Measurements from ENCODE around the gene APMAP.

The APMAP gene

GRCh38 chr20:24992487-24993205 is at the start of gene APMAP:
Gene APMAP (minus strand): TSS chr20:24992751. CDS start chr20:24992688, 63 bp downstream.
- peak; percentile 94 for DNase-seq (ENCODE audit: low read depth)

- no peak for DNase-seq (ENCODE audit: low read depth)
These were observed 49.4 kb upstream of the APMAP start for GRCh38 chr20:25041813-25042530.

GRCh38 chr20:25040438-25040831 is 47.9 kb upstream of the APMAP start:
- no peak for DNase-seq (ENCODE audit: low read depth)

DNA sequence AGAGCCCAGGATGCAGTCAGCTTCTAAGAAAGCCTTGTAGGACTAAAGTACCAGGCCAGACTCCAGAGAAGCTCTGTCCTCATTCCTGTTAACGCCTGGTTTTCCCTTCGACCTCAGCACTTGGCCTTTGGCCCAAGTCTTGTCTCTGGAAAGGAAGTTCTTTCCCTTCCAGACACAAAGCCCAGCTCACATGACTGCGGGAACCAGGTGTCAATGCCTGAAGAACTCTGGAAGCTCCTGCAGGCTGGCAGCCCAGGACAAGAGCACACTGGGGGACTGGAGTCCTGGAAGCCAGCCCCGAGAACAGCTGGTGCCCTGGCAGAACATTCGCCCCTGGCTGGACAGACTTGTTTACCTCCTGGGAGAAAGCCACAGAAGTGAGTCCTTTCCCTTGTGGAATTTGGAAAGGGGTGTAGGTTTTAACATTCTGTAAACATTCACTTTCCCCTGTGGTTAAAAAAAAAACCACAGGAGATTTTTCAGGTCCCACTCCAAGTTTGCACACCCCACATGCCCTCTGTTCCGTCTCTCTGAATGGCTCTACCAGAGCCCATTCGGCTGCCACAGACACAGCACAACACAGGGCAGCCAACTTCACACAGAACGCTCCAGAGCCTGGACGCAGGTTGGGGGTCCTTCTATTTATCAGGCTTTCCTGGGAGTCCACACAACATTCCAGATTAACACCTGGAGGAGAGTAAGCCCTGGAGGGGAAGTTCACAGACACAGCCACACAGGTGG is 47.3 kb upstream of the APMAP start:
- DNase-seq (ENCODE audit: low read depth), result no peak

GRCh38 chr20:25038591-25039015 is 46.1 kb upstream of the APMAP start:
- no peak for DNase-seq (ENCODE audit: low read depth)

- no peak for DNase-seq (ENCODE audit: low read depth)
These were observed 45.5 kb upstream of the APMAP start for GRCh38 chr20:25038103-25038410.

GRCh38 chr20:25037288-25038102 is 44.9 kb upstream of the APMAP start:
- DNase-seq (ENCODE audit: low read depth), result no peak

DNA sequence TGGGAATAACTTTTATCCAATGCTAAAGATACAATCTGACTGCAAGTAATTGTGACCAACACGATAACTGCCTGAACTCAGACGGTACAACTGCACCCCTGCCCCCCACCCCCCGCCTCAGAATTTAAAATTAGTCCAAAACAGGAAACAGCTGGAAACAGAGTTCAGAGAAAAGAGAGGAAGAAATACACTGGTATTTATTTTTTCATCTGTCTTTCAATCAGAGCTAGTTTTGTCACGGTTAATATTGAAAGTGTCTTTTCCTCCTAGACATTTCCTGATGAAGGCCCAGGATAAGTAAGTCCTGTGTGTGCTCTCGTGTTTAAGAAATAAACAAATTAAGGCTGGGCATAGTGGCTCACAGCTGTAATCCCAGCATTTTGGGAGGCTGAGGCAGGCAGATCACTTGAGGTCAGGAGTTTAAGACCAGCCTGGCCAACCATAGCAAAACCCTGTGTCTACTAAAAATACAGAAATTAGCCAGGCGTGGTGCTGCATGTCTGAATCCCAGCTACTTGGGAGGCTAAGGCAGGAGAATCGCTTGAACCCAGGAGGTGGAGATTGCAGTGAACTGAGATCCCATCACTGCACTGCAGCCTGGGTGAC is 43.9 kb upstream of the APMAP start:
- no peak for DNase-seq (ENCODE audit: low read depth)

GRCh38 chr20:25035921-25036320 is 43.4 kb upstream of the APMAP start:
- DNase-seq (ENCODE audit: low read depth), result no peak

DNA sequence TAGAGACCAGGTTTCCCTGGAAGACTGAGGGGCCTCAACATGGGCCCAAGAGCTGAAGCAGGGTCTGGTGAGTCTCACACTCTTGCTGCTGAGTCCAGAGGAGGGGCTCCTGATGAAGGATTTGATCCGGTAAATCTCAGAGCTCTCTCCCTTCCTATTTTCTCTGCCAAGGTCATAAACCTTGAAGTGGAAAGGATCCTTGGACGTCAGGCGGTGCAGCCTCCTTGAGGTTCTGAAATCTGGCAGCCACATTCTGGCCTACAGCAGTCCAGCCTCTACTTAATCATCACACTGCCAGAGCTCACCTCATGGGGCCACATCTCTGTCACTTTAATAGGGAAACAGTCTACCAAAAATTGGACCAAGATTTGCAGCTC is 41.4 kb upstream of the APMAP start:
- no peak for DNase-seq (ENCODE audit: low read depth)

- DNase-seq (ENCODE audit: low read depth), result no peak
These were observed 40.8 kb upstream of the APMAP start for GRCh38 chr20:25033265-25033923.

- DNase-seq (ENCODE audit: low read depth), result no peak
These were observed 40.1 kb upstream of the APMAP start for GRCh38 chr20:25032478-25033264.

DNA sequence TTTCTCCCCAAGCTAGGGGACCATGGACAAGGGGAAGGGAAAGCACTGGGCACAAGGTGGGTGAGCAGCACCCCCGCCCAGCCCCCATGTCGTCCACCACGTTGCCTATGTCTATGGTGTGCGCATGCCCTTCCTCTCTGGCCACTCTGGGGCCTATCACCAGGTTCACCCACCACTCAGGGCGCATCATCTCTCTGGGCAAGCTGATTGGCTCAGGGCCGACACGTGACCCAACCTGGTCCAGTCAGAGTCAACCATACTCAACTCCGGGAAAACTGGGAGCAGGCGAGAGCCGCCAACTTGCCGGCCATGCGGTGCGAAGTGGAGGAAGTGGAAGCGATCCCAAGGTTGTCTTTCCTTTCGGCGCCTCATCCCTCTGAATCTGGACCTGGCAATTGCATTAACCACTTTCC is 39.5 kb upstream of the APMAP start:
- no peak for DNase-seq (ENCODE audit: low read depth)

DNA sequence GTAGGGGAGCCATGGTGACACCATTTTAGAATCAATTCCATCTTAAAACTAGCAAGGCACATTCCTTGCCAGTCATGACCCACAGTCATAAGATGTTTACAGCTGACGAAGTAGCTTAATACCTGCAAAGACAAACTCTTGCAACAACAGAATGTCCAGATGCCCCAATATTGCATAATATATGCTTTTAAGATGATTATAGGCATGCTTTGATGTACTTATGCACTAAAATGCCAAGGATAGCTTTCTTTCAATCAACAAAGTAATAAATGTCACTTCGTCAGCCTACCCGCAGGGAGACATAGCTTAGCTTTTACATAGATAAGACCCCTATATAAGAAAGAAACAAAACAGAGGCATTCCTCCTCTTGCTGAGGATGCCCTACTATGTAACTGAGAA is 38.7 kb upstream of the APMAP start:
- DNase-seq (ENCODE audit: low read depth), result no peak

DNA sequence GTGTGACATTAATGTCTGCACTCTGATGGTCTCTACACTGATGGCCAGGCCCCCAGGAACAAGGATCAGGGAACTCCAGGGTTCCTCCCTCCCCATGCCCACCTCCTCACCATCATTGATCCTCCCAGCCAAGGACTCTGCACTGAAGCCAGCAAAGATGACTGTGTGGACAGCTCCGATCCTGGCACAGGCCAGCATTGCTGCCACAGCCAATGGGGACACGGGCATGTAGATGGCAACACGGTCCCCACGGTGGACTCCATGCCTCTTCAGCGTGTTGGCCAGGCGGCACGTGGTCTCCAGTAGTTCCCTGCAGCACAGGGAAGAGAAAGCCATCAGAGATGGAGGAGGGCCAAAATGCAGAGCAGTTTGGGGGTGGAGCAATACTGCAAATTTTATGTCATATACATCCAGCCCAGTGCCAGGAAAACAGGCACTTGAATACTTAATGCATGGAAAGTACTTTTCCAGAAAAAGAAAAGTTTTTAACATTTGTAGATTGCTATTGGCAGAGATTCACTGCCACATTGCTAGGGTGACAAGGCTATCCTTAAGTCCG is 38.2 kb upstream of the APMAP start:
- DNase-seq (ENCODE audit: low read depth), result no peak

DNA sequence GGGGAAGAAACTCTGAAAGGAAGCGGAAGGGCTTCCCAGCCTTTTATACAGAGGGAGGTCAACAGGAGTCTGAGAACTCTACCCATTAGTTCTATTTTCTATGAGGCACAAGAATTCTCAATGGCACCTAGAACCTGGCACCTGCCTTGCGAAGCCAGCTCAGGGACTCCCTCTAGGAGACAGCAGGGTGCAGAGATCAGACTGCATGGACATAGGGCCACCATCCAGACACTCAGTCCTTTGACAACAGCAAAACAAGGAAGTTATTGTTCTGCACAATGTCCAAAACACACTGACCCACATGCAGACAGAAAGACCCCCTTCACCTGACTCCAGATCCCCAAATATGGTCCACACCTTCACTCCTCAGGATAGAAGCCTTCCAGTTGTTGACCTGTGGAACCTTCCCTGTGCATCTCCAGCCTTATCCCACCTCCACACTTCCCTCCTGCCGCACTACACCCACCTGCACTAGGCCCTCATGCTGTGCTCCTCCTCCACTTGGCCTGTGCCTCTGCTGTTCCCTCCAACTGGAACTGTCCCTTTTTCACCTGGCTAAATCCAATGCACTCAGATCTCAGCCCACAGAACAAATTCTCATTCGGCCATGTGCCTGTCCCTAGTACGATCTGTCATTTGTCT is 37.6 kb upstream of the APMAP start:
- DNase-seq (ENCODE audit: low read depth), result no peak

GRCh38 chr20:25025986-25026605 is 33.5 kb upstream of the APMAP start:
- DNase-seq (ENCODE audit: low read depth), result no peak

GRCh38 chr20:25025091-25025861 is 32.7 kb upstream of the APMAP start:
- no peak for DNase-seq (ENCODE audit: low read depth)
